ENCODE measurements around the gene SAMD4B.

Gene SAMD4B

DNA sequence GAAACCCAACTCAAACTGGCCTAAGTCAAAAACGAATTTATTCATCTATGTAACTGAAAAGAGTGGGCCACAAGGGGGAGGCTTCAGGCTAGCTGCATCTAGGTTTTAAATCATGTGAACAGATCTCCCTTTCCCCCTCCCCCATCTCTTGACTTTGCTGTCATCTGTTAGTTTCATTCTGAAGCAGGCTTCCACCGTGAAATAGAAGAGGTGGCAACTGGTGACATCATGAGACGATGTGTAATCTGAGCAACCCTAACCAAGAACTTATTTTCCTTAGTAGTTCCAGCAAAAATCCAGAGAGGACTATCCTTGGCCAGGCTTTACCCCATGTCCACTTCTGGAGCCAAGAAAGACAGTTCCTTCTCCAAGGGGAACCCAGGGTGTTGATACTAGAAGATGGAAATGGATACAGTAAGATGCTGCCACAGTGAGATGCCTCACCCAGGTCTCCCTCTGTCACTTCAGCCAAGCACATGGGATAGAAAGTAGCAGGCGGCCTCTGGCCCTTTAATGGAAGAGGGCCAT is 9.4 kb downstream of the SAMD4B start:
- Histone ChIP-seq H3K4me3 (ENCODE audit: low read depth in 1 of 2, low read length in 1 of 2) (no peak overlapping the region), H3K36me3 (peaks cover 87% of the 10 kb centered on the region), H3K27me3 (no peaks in the 10 kb centered on the region), H3K27ac (no peak overlapping the region), H3K4me1 (ENCODE audit: control insufficient read depth in 1 of 2, insufficient read depth in 1 of 2, low read depth in 1 of 2, low read length in 1 of 2) (no peaks in the 10 kb centered on the region), H3K9me3 (no peaks in the 10 kb centered on the region)
- no peak for TF ChIP-seq CTCF (IDR thresholded peaks at IDR 0.05)

DNA sequence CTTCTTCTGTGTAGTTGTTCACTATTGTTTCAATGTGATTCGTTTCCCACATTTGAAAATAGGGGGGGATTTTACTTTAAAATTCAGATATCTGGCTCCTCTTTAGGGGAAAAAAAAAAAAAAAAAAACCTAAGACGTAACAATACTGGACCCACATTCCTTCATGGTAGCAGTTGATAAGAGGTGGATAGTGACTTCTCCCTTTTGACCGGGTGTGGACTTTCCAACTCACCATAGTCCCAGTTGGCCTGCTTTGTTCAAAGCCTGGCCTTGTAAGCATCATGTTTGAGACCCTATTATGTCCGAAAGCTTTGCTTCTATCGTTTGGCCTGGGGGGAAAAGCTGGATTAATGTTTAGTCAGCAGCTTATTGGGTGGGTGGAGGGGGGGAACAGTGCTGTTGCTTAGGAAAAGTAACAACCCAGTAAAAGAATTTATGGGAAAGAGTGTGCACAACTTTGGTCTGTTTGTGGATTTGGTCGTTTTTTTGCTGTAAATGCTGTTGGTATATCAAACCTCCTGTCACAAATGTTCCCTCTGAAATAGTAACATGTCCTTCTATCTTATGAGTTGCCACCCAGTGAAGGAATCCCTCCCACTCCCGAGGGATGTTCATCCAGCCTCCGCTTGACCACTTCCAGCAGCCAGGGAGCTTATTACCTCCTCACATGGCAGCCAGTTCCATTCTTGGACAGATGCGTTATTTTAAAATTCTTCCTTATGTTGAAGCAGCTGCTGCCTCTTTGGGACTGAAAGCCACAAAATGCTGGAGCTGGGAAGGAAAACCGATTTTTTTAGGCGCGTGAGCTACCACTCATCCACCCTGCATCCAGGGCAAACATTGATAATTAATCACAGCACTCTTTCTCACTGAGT is 10.4 kb downstream of the SAMD4B start:
- H3K36me3 ChIP-seq = peaks cover 92% of the 10 kb centered on the region
- no peaks in the 10 kb centered on the region for H3K27me3 ChIP-seq
- no peak for TF ChIP-seq CTCF (IDR thresholded peaks at IDR 0.05)
- H3K9me3 ChIP-seq = no peaks in the 10 kb centered on the region
- H3K4me1 ChIP-seq (ENCODE audit: control insufficient read depth in 1 of 2, insufficient read depth in 1 of 2, low read depth in 1 of 2, low read length in 1 of 2) = no peaks in the 10 kb centered on the region
- H3K4me3 ChIP-seq (ENCODE audit: low read depth in 1 of 2, low read length in 1 of 2) = no peak overlapping the region
- no peak overlapping the region for H3K27ac ChIP-seq

- Histone ChIP-seq H3K4me1 (ENCODE audit: control insufficient read depth in 1 of 2, insufficient read depth in 1 of 2, low read depth in 1 of 2, low read length in 1 of 2) (no peaks in the 10 kb centered on the region), H3K9me3 (no peaks in the 10 kb centered on the region), H3K36me3 (peaks cover 96% of the 10 kb centered on the region), H3K4me3 (ENCODE audit: low read depth in 1 of 2, low read length in 1 of 2) (no peak overlapping the region), H3K27ac (no peak overlapping the region), H3K27me3 (no peaks in the 10 kb centered on the region)
- no peak for TF ChIP-seq CTCF (IDR thresholded peaks at IDR 0.05)
Measured at GRCh38 chr19:39355253-39355652, 13.0 kb downstream of the SAMD4B start.

DNA sequence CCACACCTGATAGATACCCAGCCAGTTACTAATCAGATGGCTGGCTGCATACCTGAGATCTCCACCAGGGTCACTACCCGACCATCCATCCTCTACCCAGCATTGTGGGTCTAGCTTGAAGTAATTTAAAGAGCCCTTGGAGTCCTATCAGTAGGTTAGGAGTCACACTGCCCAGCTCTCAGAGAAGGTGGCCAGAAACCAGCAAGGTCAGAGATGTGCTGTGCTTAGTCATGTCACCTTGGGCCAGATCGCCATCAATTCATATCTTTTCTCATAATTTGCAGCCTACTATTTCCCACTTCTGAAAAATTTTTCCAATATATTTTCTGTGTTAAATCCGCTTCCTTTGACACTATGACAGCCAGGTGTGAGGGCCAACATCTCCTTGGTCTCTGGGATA is 13.9 kb downstream of the SAMD4B start:
- Histone ChIP-seq H3K36me3 (peaks cover 97% of the 10 kb centered on the region), H3K4me3 (ENCODE audit: low read depth in 1 of 2, low read length in 1 of 2) (no peak overlapping the region), H3K4me1 (ENCODE audit: control insufficient read depth in 1 of 2, insufficient read depth in 1 of 2, low read depth in 1 of 2, low read length in 1 of 2) (no peaks in the 10 kb centered on the region), H3K27me3 (no peaks in the 10 kb centered on the region), H3K9me3 (no peaks in the 10 kb centered on the region), H3K27ac (no peak overlapping the region)
- TF ChIP-seq CTCF (IDR thresholded peaks at IDR 0.05) = no peak

DNA sequence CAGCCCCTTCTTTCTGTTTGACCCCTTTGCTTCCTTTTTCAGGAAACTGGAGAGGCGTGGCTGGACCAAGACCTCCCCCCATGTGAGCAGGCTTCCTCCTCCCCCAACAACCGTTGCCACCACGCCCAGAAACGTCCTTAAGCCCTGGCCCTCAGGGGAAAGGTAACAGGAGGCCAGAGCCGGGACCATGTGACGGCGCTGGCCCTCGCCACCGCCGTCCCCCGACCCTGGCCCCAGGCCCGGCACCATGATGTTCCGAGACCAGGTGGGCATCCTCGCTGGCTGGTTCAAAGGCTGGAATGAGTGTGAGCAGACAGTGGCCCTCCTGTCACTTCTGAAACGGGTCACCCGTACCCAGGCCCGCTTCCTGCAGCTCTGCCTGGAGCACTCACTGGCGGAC is 14.4 kb downstream of the SAMD4B start:
- no peak overlapping the region for H3K4me3 ChIP-seq (ENCODE audit: low read depth in 1 of 2, low read length in 1 of 2)
- H3K27ac ChIP-seq = no peak overlapping the region
- no peak for TF ChIP-seq CTCF (IDR thresholded peaks at IDR 0.05)
- H3K9me3 ChIP-seq = no peaks in the 10 kb centered on the region
- H3K27me3 ChIP-seq = no peaks in the 10 kb centered on the region
- H3K36me3 ChIP-seq = peaks cover 97% of the 10 kb centered on the region
- H3K4me1 ChIP-seq (ENCODE audit: control insufficient read depth in 1 of 2, insufficient read depth in 1 of 2, low read depth in 1 of 2, low read length in 1 of 2) = no peaks in the 10 kb centered on the region
